G401.6 (cell line): Measurements from ENCODE around the gene MSRB1.
"Not testable (repeated sequence)": the region's sequence is repeated elsewhere in the genome, so short reads cannot be mapped to it uniquely, and the experiment has no call there.

Experiments
- FAIRE-seq: peaks from 2 replicates; lab custom pipeline; 2012; peaks lifted over from hg19 to GRCh38; lab: Jason Lieb, UNC

MSRB1 gene

DNA sequence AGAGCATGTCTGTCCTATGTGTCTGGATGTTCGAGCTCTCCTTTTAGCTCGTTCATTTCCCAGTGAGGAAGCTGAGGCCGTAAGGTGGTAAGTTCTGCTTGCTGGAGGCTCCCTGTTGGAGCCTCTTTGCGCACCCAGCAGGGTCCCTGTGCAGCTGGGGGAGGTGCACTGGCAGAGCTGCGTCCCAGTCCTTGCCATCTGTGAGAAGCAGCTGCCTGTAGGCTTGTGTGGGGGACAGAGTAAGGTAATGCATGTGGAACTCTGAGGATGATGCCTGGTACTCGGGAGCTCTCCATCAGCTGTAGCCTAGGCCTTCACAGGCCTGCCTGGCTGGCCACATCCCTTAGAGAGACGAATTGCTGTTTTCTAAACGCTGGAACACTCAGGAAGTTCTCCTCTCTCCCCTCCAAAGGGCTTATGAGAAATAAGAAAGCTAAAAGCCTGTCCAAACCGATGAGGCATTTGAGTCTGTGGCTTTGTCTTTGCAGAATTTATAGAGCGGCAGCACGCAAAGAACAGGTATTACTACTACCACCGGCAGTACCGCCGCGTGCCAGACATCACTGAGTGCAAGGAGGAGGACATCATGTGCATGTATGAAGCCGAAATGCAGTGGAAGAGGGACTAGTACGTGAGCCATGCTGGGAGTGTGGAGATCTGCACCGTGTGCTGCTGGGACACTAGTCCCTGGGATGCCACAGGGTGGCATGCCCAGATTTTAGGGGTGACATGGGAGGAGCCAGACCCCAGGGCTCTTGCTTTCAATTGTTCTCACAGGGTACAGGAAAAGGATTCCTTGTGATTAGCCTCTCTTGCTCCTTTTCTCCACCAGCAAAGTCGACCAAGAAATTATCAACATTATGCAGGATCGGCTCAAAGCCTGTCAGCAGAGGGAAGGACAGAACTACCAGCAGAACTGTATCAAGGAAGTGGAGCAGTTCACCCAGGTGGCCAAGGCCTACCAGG lies 17.9 kb upstream of the MSRB1 start:
- FAIRE-seq: peak; percentile 93

- no peak for FAIRE-seq
Measured at GRCh38 chr16:1959269-1960039, 16.5 kb upstream of the MSRB1 start, which contains the start of gene NDUFB10. TSS of gene NDUFB10 (plus strand) at chr16:1959538. CDS start at chr16:1959625, 87 bp downstream.

DNA sequence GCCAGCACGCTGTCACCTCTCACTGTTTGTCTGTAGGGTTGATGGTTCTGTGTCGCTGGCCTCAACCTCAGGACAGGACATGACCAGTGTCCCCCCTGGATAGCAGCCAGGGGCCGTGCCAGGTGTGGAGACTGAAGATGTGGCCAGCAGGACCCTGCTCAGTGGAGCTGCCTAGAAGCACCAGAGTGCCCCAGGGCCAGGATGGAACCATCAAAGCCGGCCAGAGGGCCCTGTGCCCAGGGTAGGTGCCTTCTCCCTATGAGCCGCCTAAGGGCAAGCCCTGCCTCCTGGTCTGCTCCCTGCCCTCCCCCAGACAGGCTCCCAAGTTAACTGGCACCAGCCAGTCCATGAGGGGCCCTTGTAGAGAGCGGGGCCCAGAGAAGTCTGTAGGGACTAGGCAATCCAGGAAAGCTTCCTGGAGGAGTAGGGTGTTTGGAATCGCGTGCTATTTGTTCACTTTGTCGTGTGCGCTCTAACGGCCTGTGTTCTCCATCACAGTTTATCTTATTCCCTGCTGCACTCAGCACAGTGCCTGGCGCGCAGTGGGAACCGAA lies 15.8 kb upstream of the MSRB1 start:
- FAIRE-seq: no peak

- FAIRE-seq: not testable (repeated sequence)
Measured at GRCh38 chr16:1958143-1958491, 15.1 kb upstream of the MSRB1 start.

- FAIRE-seq: not testable (repeated sequence)
Measured at GRCh38 chr16:1957434-1958142, 14.6 kb upstream of the MSRB1 start.

- no peak for FAIRE-seq
Measured at GRCh38 chr16:1953734-1954133, 10.7 kb upstream of the MSRB1 start.

GRCh38 chr16:1950559-1950958 lies 7.6 kb upstream of the MSRB1 start:
- no peak for FAIRE-seq

- FAIRE-seq: no peak
Measured at GRCh38 chr16:1950047-1950446, 7.0 kb upstream of the MSRB1 start.

- FAIRE-seq: no peak
Measured at GRCh38 chr16:1949507-1949906, 6.5 kb upstream of the MSRB1 start.

- FAIRE-seq: no peak
Measured at GRCh38 chr16:1947369-1947670, 4.3 kb upstream of the MSRB1 start.

DNA sequence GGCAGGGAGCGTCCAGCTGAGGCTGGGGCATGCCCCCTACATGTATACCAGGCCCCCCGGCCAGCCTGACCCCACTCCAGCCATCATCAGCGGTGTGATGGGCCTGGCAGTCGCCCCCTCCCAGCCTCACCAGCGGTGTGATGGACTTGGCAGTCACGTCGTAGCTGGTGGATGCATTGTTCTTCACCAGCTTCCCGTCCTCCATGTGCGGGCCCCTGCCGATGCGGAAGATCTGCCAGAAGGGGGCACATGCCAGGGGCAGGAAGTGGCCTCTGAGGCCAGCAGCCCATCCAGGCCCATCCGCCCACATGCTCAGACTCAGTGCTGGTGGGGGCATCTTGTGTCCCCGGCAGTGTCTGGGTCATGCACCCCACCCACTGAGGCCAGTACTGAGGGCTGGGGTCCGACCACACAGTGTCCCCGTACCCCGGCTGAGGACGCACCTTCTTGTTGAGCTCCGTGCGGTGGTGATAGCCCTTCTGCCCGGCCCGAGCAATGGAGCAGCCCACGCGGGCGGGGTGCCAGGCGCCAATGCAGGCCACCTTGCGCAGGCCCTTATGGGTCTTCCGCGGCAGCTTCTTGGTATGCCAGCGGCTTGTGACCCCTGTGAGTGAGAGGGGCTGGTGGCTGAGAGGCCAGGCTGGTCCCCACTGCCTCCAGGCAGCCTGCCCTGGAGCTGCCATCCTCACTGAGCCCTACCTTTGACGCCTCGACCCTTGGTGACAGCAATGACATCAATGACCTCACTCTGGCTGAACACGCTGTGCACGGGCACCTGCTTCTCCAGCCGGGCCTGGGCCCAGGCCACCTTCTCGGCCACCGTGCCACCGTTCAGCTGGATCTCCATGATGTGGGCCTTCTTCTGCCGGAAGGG lies 3.7 kb upstream of the MSRB1 start:
- FAIRE-seq: no peak

DNA sequence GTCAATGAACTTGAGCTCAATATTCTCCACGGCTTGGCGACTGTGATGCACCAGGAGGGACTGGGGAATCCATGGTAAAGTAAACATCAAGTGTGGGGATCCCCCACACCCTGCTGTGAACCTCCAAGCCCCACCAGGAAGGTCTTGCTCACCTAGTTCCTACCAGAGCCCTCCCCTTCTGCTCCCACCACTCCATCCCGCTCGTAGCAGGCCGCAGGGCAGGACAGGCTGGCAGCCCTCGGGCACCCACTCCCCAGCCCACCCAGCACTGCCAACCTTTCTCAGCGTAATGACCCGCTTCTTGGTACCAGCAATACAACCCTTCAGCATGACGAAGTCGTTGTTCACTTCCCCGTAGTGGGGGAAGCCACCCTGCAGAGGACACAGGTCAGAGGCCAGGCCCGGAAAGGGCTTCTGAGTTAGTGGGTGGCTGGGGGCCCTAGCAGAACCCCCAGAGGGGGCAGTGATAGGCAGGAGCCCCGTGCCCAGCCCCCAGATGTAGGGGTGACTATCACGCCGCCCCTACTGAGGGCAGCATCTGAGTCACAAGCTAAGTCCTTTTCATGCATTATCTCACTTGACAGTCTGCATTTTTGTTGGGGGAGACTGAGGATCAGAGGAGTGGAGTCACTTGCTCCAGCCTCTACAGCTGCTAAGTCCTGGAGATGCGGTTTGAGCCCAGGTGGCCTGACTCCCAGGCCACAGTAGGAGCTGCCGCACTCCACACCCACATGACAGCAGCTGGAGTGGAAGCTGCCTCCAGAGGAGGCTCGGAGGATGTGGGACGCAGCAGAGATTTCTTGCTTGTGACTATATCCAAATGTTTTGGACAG lies 2.8 kb upstream of the MSRB1 start:
- FAIRE-seq: no peak

- no peak for FAIRE-seq
Measured at GRCh38 chr16:1944612-1945199, 1.7 kb upstream of the MSRB1 start.

DNA sequence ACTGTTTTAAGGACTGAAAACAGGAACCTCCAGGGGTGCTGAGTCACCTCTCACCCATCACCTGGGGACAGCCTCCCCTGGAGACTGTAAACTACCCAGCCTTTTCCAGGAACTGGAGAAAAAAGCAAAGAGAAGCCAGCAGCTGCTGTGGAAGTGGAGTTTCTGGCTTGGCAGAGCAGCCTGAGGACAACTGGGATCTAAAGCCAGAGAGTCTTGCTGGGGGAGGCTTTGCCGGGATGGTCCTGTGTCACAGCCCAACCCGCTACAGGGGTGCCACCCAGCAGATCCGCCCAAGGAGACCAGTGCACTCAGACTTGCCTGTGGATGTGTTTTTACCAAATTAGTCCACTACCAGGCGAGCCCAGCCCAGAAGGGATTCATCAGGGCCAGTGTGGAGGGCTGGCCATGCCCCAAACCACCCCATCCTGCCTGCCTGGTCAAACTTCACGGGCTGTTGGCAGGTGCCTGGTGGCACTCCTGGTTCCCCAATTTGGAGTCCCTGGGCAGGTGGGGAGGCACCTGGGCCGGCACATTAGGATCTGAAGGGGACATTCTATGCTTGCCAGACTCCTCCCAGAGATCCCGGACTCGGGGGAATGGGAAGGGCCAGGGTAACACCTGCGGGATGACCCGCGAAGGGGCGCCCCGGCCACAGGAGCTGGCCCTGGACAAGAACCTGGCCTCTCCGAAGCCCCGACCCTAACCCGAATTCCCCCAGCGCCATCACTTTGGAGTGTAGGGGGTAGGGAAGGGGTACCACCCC lies 771 bp downstream of the MSRB1 start:
- no peak for FAIRE-seq

GRCh38 chr16:1941162-1942046 lies 1.6 kb downstream of the MSRB1 start:
- FAIRE-seq: no peak

DNA sequence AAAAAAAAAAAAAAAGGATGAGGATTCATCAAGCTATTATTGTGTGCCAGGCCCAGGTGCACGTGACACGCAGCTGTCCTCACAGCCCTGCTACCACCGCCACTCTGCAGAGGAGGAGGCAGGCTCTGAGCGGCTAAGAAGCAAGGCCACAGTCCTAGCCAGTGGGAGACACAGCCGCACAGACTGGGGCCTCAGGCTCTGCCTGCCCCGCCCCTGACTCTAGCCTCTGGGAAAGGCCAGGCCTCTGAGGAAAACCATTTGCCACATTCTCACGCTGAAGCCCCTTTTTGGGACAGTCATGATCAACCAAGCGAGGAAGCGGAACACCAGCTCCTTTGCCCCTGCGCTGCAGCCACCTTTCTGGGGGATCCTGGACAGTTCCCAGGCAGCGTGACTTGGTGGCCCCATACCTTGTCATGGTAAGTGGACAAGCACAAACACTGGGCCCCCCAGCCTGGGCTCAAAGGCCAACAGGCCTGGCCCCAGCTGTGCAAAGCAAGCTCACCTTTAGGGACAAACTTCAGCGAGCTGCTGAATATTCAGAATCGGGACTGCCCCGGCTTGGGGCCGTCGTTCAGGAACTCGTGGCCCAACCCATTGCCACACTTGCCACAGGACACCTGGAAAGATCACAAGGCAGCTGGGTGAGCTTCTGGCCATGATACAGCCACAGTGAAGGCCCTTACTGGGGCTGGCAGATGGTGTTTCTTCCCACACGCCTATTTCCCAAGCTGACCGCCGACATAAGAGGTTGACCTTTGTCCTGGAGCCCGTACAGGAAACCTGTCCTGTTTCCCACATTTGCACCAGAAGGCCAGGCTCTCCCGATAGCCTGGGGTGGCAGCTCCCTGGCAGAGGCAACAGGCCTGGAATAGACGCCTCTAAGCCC lies 2.5 kb downstream of the MSRB1 start:
- no peak for FAIRE-seq

DNA sequence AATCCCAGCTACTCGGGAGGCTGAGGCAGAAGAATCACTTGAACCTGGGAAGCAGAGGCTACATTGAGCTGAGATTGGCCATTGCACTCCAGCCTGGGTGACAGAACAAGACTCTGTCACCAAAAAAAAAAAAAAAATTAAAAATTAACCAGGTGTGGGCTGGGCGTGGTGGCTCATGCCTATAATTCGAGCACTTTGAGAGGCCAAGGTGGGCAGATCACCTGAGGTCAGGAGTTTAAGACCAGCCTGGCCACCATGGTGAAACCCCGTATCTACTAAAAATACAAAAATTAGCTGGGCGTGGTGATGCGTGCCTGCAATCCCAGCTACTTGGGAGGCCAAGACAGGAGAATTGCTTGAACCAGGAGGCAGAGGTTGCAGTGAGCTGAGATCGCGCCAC lies 3.2 kb downstream of the MSRB1 start:
- not testable (repeated sequence) for FAIRE-seq
